Duodenal mucosa (tissue), 2 donors: ENCODE data around the gene STON2.

Experiments used
- H3K27ac ChIP-seq: one replicate; pipeline ENCODE4 v1.7.0; 2013; ENCODE audit warnings: low read depth, low read length
- H3K27me3 ChIP-seq, 2 donors: one replicate each; pipeline ENCODE4 v1.7.0; 2013; ENCODE audit warnings: low read length in 2 of 2, control low read depth in 1 of 2; ENCODE audit not compliant: insufficient read depth in 2 of 2, control insufficient read depth in 1 of 2
- H3K36me3 ChIP-seq, 2 donors: one replicate each; pipeline ENCODE4 v1.7.0; 2013; ENCODE audit warnings: low read length in 2 of 2, control low read depth in 1 of 2; ENCODE audit not compliant: insufficient read depth in 2 of 2, control insufficient read depth in 1 of 2
- H3K4me1 ChIP-seq, 2 donors: one replicate each; pipeline ENCODE4 v1.7.0; 2013; ENCODE audit warnings: low read length in 2 of 2, control low read depth in 1 of 2; ENCODE audit not compliant: insufficient read depth in 2 of 2, control insufficient read depth in 1 of 2
- H3K4me3 ChIP-seq, 2 donors: one replicate each; pipeline ENCODE4 v1.7.0; 2013; ENCODE audit warnings: low read length in 2 of 2, low read depth in 1 of 2
- H3K9ac ChIP-seq, 2 donors: one replicate each; pipeline ENCODE4 v1.7.0; 2013; ENCODE audit warnings: low read length in 2 of 2, low read depth in 1 of 2
- H3K9me3 ChIP-seq, 2 donors: one replicate each; pipeline ENCODE4 v1.7.0; 2013; ENCODE audit warnings: low read length in 2 of 2, control low read depth in 1 of 2; ENCODE audit not compliant: control insufficient read depth in 1 of 2

Gene STON2

GRCh38 chr14:81340201-81340600 is 59.9 kb downstream of the STON2 start:
- H3K27ac ChIP-seq = no peak overlapping the region
- H3K27me3 ChIP-seq = no peaks in the 10 kb centered on the region
- H3K36me3 ChIP-seq = no peaks in the 10 kb centered on the region
- no peak overlapping the region for H3K9ac ChIP-seq
- no peaks in the 10 kb centered on the region for H3K9me3 ChIP-seq
- no peaks in the 10 kb centered on the region for H3K4me1 ChIP-seq
- no peak overlapping the region for H3K4me3 ChIP-seq

- H3K36me3 ChIP-seq = no peaks in the 10 kb centered on the region
- no peak overlapping the region for H3K27ac ChIP-seq
- no peaks in the 10 kb centered on the region for H3K9me3 ChIP-seq
- no peaks in the 10 kb centered on the region for H3K27me3 ChIP-seq
- no peaks in the 10 kb centered on the region for H3K4me1 ChIP-seq
- no peak overlapping the region for H3K9ac ChIP-seq
- H3K4me3 ChIP-seq = no peak overlapping the region
These were observed 63.1 kb downstream of the STON2 start for GRCh38 chr14:81337073-81337472.

- Histone ChIP-seq H3K36me3 (no peaks in the 10 kb centered on the region), H3K9me3 (no peaks in the 10 kb centered on the region), H3K4me3 (no peak overlapping the region), H3K27ac (no peak overlapping the region), H3K4me1 (no peaks in the 10 kb centered on the region), H3K27me3 (no peaks in the 10 kb centered on the region), H3K9ac (no peak overlapping the region)
These were observed 64.1 kb downstream of the STON2 start for GRCh38 chr14:81336009-81336408.

- Histone ChIP-seq H3K4me1 (no peaks in the 10 kb centered on the region), H3K27ac (no peak overlapping the region), H3K36me3 (no peaks in the 10 kb centered on the region), H3K27me3 (no peaks in the 10 kb centered on the region), H3K4me3 (no peak overlapping the region), H3K9ac (no peak overlapping the region), H3K9me3 (no peaks in the 10 kb centered on the region)
These were observed 67.4 kb downstream of the STON2 start for GRCh38 chr14:81332725-81333124.

- no peaks in the 10 kb centered on the region for H3K4me1 ChIP-seq
- H3K27me3 ChIP-seq = no peaks in the 10 kb centered on the region
- no peaks in the 10 kb centered on the region for H3K36me3 ChIP-seq
- no peak overlapping the region for H3K4me3 ChIP-seq
- no peaks in the 10 kb centered on the region for H3K9me3 ChIP-seq
- no peak overlapping the region for H3K27ac ChIP-seq
- H3K9ac ChIP-seq = no peak overlapping the region
These were observed 68.7 kb downstream of the STON2 start for GRCh38 chr14:81331229-81332021.

GRCh38 chr14:81330619-81331122 is 69.5 kb downstream of the STON2 start:
- H3K27me3 ChIP-seq = no peaks in the 10 kb centered on the region
- no peak overlapping the region for H3K9ac ChIP-seq
- no peaks in the 10 kb centered on the region for H3K9me3 ChIP-seq
- H3K36me3 ChIP-seq = no peaks in the 10 kb centered on the region
- H3K27ac ChIP-seq = no peak overlapping the region
- no peak overlapping the region for H3K4me3 ChIP-seq
- H3K4me1 ChIP-seq = no peaks in the 10 kb centered on the region

GRCh38 chr14:81329640-81330381 is 70.3 kb downstream of the STON2 start:
- no peak overlapping the region for H3K9ac ChIP-seq
- no peak overlapping the region for H3K27ac ChIP-seq

GRCh38 chr14:81326451-81326850 is 73.7 kb downstream of the STON2 start:
- H3K27me3 ChIP-seq = no peaks in the 10 kb centered on the region
- peaks cover 7 to 15% of the 10 kb centered on the region in 2 donors for H3K4me1 ChIP-seq
- no peaks in the 10 kb centered on the region for H3K36me3 ChIP-seq
- H3K9ac ChIP-seq = no peak overlapping the region
- H3K4me3 ChIP-seq = no peak overlapping the region
- H3K27ac ChIP-seq = no peak overlapping the region
- no peaks in the 10 kb centered on the region for H3K9me3 ChIP-seq

More at GRCh38 chr14:81329640-81330381, 70.3 kb downstream of the STON2 start:
- Histone ChIP-seq H3K9me3 (no peaks in the 10 kb centered on the region), H3K4me1 (peaks cover 0 to under 1% of the 10 kb centered on the region in 2 donors), H3K4me3 (no peak overlapping the region), H3K27me3 (no peaks in the 10 kb centered on the region), H3K36me3 (no peaks in the 10 kb centered on the region)

- Histone ChIP-seq H3K27me3 (no peaks in the 10 kb centered on the region), H3K4me3 (peak overlapping the region; percentile 49 to 71), H3K36me3 (no peaks in the 10 kb centered on the region), H3K9ac (peak overlapping the region; percentile 19 to 54), H3K4me1 (peaks cover 7 to 15% of the 10 kb centered on the region in 2 donors), H3K9me3 (no peaks in the 10 kb centered on the region), H3K27ac (peak overlapping the region; percentile 22)
These were observed 76.1 kb downstream of the STON2 start for GRCh38 chr14:81324011-81324410.

- H3K27ac ChIP-seq = no peak overlapping the region
- no peaks in the 10 kb centered on the region for H3K9me3 ChIP-seq
- H3K27me3 ChIP-seq = no peaks in the 10 kb centered on the region
- H3K4me1 ChIP-seq = peaks cover 7 to 15% of the 10 kb centered on the region in 2 donors
- H3K9ac ChIP-seq = no peak overlapping the region
- H3K36me3 ChIP-seq = no peaks in the 10 kb centered on the region
- H3K4me3 ChIP-seq = peak overlapping the region; percentile 49 to 71
These were observed 77.0 kb downstream of the STON2 start for GRCh38 chr14:81323093-81323492.
